HCT116 (cell line): Measurements from ENCODE around the gene TAL2. TPM values are rescaled to one million over a fixed set of nuclear protein-coding genes. Genes with fewer than 3 reads are reported as not detected.

Source experiments
- ATAC-seq: fragments of 200-7000 bp; cut with Tn5 transposase; 2 replicates; pipeline ENCODE4 v1.9.1; 2020; ENCODE audit warnings: mild to moderate bottlenecking, moderate library complexity
- BruUV-seq: library from RNA; stranded (reverse); fragments of 400-500 nt; replicated peaks from 2 replicates; lab custom pipeline; 2021; lab: Mats Ljungman, UMichigan
- CTCF ChIA-PET: fragments of 300-600 bp; sonication (Branson Sonifier 250); formaldehyde crosslinking; loops from one replicate; lab custom pipeline; 2021; ENCODE audit warnings: antibody characterized with exemption; lab: Charles Lee
- POLR2A ChIA-PET: fragments of 300-600, 350-600 bp; sonication (Branson Sonifier 250); formaldehyde crosslinking; loops from one replicate; lab custom pipeline; 2021; ENCODE audit warnings: antibody characterized with exemption; lab: Charles Lee
- RAD21 ChIA-PET, 2 experiments: fragments of 300-600 bp; sonication (Branson Sonifier 250); formaldehyde crosslinking; loops; one replicate each; lab custom pipeline; 2023; ENCODE audit warnings: low total read pairs in 2 of 2; ENCODE audit not compliant: uncharacterized antibody in 2 of 2, unreplicated experiment in 2 of 2, low non-redundant PET in 1 of 2; lab: Charles Lee
- DNase-seq: peaks from one replicate; pipeline ENCODE4 v3.0.0-alpha.2; 2010; ENCODE audit warnings: low read depth, low spot score
- H2AFZ ChIP-seq: fragments of 200-600 bp; shearing (Covaris generic), sonication (generic); 2 replicates; pipeline ENCODE4 v1.6.1; 2017; ENCODE audit warnings: low read depth, mixed run types, mixed read lengths, antibody characterized with exemption, low read length; ENCODE audit not compliant: poor library complexity, severe bottlenecking
- H3K27ac ChIP-seq: 2 replicates; pipeline ENCODE4 v1.5.1; 2012; ENCODE audit warnings: low read depth, low read length
- H3K27me3 ChIP-seq: fragments of 200-600 bp; sonication (generic); 2 replicates; pipeline ENCODE4 v1.6.1; 2016; ENCODE audit warnings: mixed run types, low read length, mixed read lengths; ENCODE audit not compliant: insufficient read depth
- H3K36me3 ChIP-seq, 2 experiments: fragments of 200-500 bp in 1 of 2; fragments of 200-600 bp in 1 of 2; sonication (Bioruptor generic) in 1 of 2; sonication (generic) in 1 of 2; 2 replicates each; pipeline versions ENCODE4 v1.5.1 to v1.6.1; 2014 to 2016; ENCODE audit warnings: low read length in 2 of 2, inconsistent platforms in 1 of 2, mixed read lengths in 1 of 2, mixed run types in 1 of 2; ENCODE audit not compliant: insufficient read depth in 2 of 2, control insufficient read depth in 1 of 2
- H3K4me1 ChIP-seq, 2 experiments: fragments of 200-600 bp in 1 of 2; sonication (generic) in 1 of 2; 2 replicates each; pipeline versions ENCODE4 v1.5.1 to v1.6.1; 2012 to 2017; ENCODE audit warnings: low read length in 2 of 2, inconsistent platforms in 1 of 2, mild to moderate bottlenecking in 1 of 2, mixed read lengths in 1 of 2, mixed run types in 1 of 2, moderate library complexity in 1 of 2; ENCODE audit not compliant: insufficient read depth in 2 of 2, control insufficient read depth in 1 of 2
- H3K4me2 ChIP-seq: fragments of 200-600 bp; sonication (generic); 2 replicates; pipeline ENCODE4 v1.6.1; 2017; ENCODE audit warnings: mixed run types, low read length, mixed read lengths
- H3K4me3 ChIP-seq, 2 experiments: fragments of 200-600 bp in 1 of 2; sonication (generic) in 1 of 2; replicated peaks in 1 of 2; 2 replicates each; pipeline ENCODE4 v1.5.1; 2011 to 2016; ENCODE audit warnings: low read length in 2 of 2, control low read depth in 1 of 2, low read depth in 1 of 2, mild to moderate bottlenecking in 1 of 2, mixed read lengths in 1 of 2, mixed run types in 1 of 2
- H3K79me2 ChIP-seq: fragments of 200-600 bp; sonication (generic); 2 replicates; pipeline ENCODE4 v1.6.1; 2017; ENCODE audit warnings: mild to moderate bottlenecking, mixed run types, low read length, moderate library complexity, mixed read lengths; ENCODE audit not compliant: insufficient read depth
- H3K9ac ChIP-seq: fragments of 200-600 bp; sonication (generic); 2 replicates; pipeline ENCODE4 v1.6.1; 2016; ENCODE audit warnings: low read length, mixed read lengths
- H3K9me2 ChIP-seq: fragments of 200-600 bp; sonication (generic), shearing (Covaris generic); 2 replicates; pipeline ENCODE4 v1.6.1; 2017; ENCODE audit warnings: mixed run types, mild to moderate bottlenecking, moderate library complexity; ENCODE audit not compliant: insufficient read depth
- H3K9me3 ChIP-seq, 2 experiments: fragments of 200-500 bp in 1 of 2; fragments of 200-600 bp in 1 of 2; sonication (Bioruptor generic) in 1 of 2; sonication (generic) in 1 of 2; 2 replicates each; pipeline ENCODE4 v1.6.1; 2014 to 2017; ENCODE audit warnings: low read length in 2 of 2, mixed read lengths in 2 of 2, inconsistent platforms in 1 of 2, low read depth in 1 of 2, mild to moderate bottlenecking in 1 of 2, mixed run types in 1 of 2, moderate library complexity in 1 of 2; ENCODE audit not compliant: control insufficient read depth in 1 of 2, insufficient read depth in 1 of 2
- H4K20me1 ChIP-seq: fragments of 200-600 bp; sonication (generic), shearing (Covaris generic); 2 replicates; pipeline ENCODE4 v1.6.1; 2017; ENCODE audit warnings: mixed run types, mild to moderate bottlenecking, moderate library complexity; ENCODE audit not compliant: insufficient read depth
- CEBPB ChIP-seq: IDR thresholded peaks from 2 replicates; pipeline ENCODE4 v1.6.1; 2012; ENCODE audit warnings: low read depth
- EGR1 ChIP-seq: IDR thresholded peaks from 2 replicates; pipeline ENCODE4 v1.6.1; 2012; ENCODE audit warnings: low read depth
- JUND ChIP-seq: IDR thresholded peaks from 2 replicates; pipeline ENCODE4 v1.6.1; 2012
- POLR2A ChIP-seq: IDR thresholded peaks from 2 replicates; pipeline ENCODE4 v1.7.0; 2011; ENCODE audit warnings: borderline replicate concordance; ENCODE audit not compliant: insufficient read depth, insufficient read length; ENCODE audit errors: extremely low read depth
- SIN3A ChIP-seq: IDR thresholded peaks from 2 replicates; pipeline ENCODE4 v1.6.1; 2012; ENCODE audit warnings: low read depth
- SRF ChIP-seq: IDR thresholded peaks from 2 replicates; pipeline ENCODE4 v1.6.1; 2012; ENCODE audit warnings: low read depth
- YY1 ChIP-seq: IDR thresholded peaks from 2 replicates; pipeline ENCODE4 v1.6.1; 2011; ENCODE audit warnings: low read length, low read depth, moderate library complexity, mild to moderate bottlenecking; ENCODE audit not compliant: insufficient replicate concordance; ENCODE audit errors: extremely low read depth
- intact Hi-C: fragments of 100-400 bp; cut with micrococcal nuclease; formaldehyde crosslinking; loops from 2 replicates; pipeline ENCODE4 v1.10.0; 2022
- total RNA-seq: library from RNA; stranded (reverse); gene quantifications from one replicate; pipeline ENCODE4 v1.2.1, GENCODE V29; 2021; ENCODE audit not compliant: unreplicated experiment
- TF ChIP-seq, protein P1 (sequence below): IDR thresholded peaks from 2 replicates; pipeline ENCODE4 v1.6.1; 2012

TAL2 gene
- total RNA-seq, 1 experiment from 2014 or later, result not detected

DNA sequence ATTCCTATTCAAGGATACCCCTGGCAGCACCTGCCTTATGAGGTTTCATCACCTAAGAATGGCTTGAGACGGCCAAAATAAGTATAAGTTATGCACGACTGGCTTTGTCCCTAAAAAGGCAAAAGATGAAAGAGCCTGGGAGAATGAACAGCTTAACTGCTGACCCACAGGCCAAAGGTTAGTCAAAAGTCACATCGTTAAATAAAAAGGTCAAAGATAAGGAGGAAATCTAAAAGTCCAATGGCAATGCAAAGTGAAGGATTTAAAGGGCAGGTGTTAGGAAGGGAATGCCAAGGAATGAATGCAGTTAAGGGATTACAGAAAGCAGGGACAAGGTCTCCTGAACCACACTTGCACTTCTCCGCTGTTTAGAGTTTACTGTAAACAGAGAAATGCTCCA lies 5.6 kb downstream of the TAL2 start:
- no TSS peak for BruUV-seq
- Histone ChIP-seq H3K4me3 (no peak overlapping the region), H3K36me3 (no peaks in the 10 kb centered on the region), H3K4me1 (no peaks in the 10 kb centered on the region), H3K9ac (no peak overlapping the region), H3K79me2 (no peaks in the 10 kb centered on the region), H4K20me1 (no peaks in the 10 kb centered on the region), H3K27ac (no peak overlapping the region), H2AFZ (no peak overlapping the region), H3K9me2 (no peaks in the 10 kb centered on the region), H3K9me3 (no peaks in the 10 kb centered on the region), H3K4me2 (no peak overlapping the region), H3K27me3 (no peaks in the 10 kb centered on the region)
- ChIA-PET POLR2A (no interaction called here), RAD21 (no interaction called here), CTCF (no interaction called here)
- TF ChIP-seq POLR2A, result no peak
- DNase-seq (no peak), ATAC-seq (no peak)
- intact Hi-C loops, result no loop called here

DNA sequence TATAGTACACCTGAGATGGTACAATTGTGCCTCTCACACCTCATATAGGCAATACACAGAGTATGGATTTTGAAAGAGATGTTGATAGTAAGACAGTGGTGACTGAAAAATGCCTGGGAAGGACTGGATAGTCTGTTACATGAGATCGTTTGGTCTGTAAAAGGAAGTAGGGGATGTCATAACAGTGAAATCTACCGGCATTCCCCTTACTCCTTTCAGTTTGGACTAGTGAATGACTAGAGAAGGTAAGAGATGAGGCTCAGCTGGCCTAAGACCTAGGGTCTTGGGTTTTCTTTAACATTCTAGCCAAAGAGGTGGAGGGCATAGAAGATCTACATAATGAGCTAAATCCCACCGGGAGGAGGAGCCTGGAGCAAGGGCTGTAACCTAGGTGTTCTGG lies 8.1 kb downstream of the TAL2 start:
- Histone ChIP-seq H3K9me2 (no peaks in the 10 kb centered on the region), H3K4me2 (no peak overlapping the region), H3K9me3 (no peaks in the 10 kb centered on the region), H2AFZ (no peak overlapping the region), H3K27me3 (no peaks in the 10 kb centered on the region), H3K36me3 (no peaks in the 10 kb centered on the region), H3K79me2 (no peaks in the 10 kb centered on the region), H3K27ac (no peak overlapping the region), H3K4me1 (no peaks in the 10 kb centered on the region), H4K20me1 (no peaks in the 10 kb centered on the region), H3K4me3 (no peak overlapping the region), H3K9ac (no peak overlapping the region)
- intact Hi-C loops, result no loop called here
- ChIA-PET CTCF (no interaction called here), RAD21 (no interaction called here), POLR2A (no interaction called here)
- no TSS peak for BruUV-seq
- TF ChIP-seq CEBPB (no peak), SRF (no peak)
- DNase-seq, result no peak
- ATAC-seq, result no peak

DNA sequence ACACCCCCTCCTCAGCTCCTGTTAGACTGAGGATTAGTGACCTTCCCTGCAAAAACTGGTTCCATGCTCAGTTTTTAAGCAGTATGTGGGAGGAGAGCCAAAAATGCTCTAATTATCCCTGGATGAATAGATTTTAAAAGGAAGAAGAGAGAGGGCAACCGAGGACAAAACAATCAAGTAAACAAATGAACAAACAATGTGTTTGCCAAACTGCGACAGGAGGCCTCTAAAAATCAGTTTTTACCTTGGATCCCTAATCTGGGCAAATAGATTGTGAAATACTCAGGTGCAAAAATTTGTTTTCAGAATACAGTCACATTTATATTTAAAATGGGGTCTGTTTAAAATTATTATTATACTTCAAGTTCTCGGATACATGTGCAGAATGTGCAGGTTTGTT lies 8.5 kb downstream of the TAL2 start:
- ChIA-PET CTCF (no interaction called here), RAD21 (interaction anchor here in 1 of 2 experiments (0.5 kb wide), 1 partner anchor 185 kb away, joined by 7 read pairs; no protein-coding TSS in a partner anchor)
- no peaks in the 10 kb centered on the region for H3K27me3 ChIP-seq

More for the DNA sequence above, 8.5 kb downstream of the TAL2 start:
- DNase-seq (no peak), ATAC-seq (no peak)
- no peak overlapping the region for H3K9ac ChIP-seq
- intact Hi-C loops, result no loop called here
- H3K4me2 ChIP-seq, result no peak overlapping the region
- H3K9me2 ChIP-seq, result no peaks in the 10 kb centered on the region
- POLR2A ChIA-PET, result no interaction called here
- H4K20me1 ChIP-seq, result no peaks in the 10 kb centered on the region
- TF ChIP-seq, protein P1, sequence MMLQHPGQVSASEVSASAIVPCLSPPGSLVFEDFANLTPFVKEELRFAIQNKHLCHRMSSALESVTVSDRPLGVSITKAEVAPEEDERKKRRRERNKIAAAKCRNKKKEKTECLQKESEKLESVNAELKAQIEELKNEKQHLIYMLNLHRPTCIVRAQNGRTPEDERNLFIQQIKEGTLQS, result no peak
- TF ChIP-seq JUND, result no peak
- no peak for TF ChIP-seq SIN3A
- no peak for TF ChIP-seq YY1
- no peak for TF ChIP-seq EGR1
- no peak overlapping the region for H3K27ac ChIP-seq
- no peak overlapping the region for H3K4me3 ChIP-seq
- no peak overlapping the region for H2AFZ ChIP-seq
- H3K36me3 ChIP-seq, result no peaks in the 10 kb centered on the region
- no TSS peak for BruUV-seq
- no peaks in the 10 kb centered on the region for H3K79me2 ChIP-seq
- no peaks in the 10 kb centered on the region for H3K9me3 ChIP-seq
- no peaks in the 10 kb centered on the region for H3K4me1 ChIP-seq
